Astrocyte of the spinal cord (primary cell): Measurements from ENCODE around the gene KNSTRN.

Source experiments
- DNase-seq: peaks from one replicate; pipeline ENCODE4 v3.0.0; 2011; ENCODE audit warnings: low read depth, low spot score
- H3K4me3 ChIP-seq: 2 replicates; pipeline ENCODE4 v1.5.1; 2011; ENCODE audit warnings: low read depth, mild to moderate bottlenecking, low read length, moderate library complexity
- CTCF ChIP-seq: IDR thresholded peaks from 2 replicates; pipeline ENCODE4 v1.5.1; 2012; ENCODE audit warnings: low read depth, mild to moderate bottlenecking, low read length, inconsistent platforms
- in situ Hi-C: cut with HindIII; loops from 2 replicates; pipeline ENCODE4 v1.10.0; 2017; ENCODE audit warnings: low sequenced_read_pairs

The KNSTRN gene

GRCh38 chr15:40436116-40436891, 53.8 kb downstream of the KNSTRN start:
- in situ Hi-C loops: no loop called here
- no peak for DNase-seq
- peak overlapping the region; percentile 35 for H3K4me3 ChIP-seq
- no peak for TF ChIP-seq CTCF

DNA sequence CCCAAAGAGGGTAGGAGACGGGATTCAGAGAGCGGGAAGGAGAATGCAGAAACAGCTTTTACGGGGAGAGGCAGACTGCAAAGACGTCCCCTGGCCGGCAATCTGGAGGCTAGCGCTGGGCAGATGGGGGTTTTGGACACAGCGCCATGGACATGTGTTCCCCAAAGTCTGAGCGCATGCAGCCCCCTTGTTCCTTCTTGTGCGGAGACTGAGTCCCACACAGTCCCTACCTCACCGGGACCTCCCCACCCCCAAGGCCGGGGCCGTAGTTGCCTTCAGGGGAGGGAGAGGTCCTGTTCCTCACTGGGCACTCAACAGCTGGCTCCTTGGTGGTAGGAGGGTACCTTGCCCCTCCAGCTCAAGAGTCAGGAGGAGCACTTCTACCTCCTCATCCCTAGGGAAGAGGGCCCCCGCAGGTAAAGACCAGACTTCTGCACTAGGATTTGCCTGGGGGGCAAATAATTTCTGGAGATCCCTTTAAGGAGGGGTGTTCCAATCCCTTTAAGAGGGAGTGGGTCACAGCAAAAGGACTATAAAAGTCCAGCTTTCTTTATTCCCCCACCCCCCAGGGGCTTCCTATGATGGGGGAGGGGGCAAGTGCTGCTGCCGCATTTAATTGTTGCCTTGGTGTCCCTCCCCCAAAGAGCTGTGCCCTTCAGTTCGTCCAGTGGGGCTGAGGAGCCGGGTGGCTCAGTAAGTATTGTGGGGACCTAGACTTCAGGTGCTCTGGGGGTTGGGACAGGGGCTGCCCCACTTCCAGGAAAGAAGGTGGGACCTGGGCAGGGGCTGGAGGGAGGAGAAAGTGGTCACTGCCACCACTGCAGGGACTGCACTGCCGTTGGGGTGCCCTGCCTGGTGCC, 54.6 kb downstream of the KNSTRN start:
- TF ChIP-seq CTCF: no peak
- no peak for DNase-seq
- no peak overlapping the region for H3K4me3 ChIP-seq
- in situ Hi-C loops: no loop called here

GRCh38 chr15:40437752-40438687, 55.5 kb downstream of the KNSTRN start:
- DNase-seq: no peak
- H3K4me3 ChIP-seq: no peak overlapping the region
- TF ChIP-seq CTCF: no peak
- in situ Hi-C loops: no loop called here

GRCh38 chr15:40438712-40439111, 56.2 kb downstream of the KNSTRN start:
- no peak for TF ChIP-seq CTCF
- DNase-seq: no peak
- H3K4me3 ChIP-seq: no peak overlapping the region
- in situ Hi-C loops: no loop called here

DNA sequence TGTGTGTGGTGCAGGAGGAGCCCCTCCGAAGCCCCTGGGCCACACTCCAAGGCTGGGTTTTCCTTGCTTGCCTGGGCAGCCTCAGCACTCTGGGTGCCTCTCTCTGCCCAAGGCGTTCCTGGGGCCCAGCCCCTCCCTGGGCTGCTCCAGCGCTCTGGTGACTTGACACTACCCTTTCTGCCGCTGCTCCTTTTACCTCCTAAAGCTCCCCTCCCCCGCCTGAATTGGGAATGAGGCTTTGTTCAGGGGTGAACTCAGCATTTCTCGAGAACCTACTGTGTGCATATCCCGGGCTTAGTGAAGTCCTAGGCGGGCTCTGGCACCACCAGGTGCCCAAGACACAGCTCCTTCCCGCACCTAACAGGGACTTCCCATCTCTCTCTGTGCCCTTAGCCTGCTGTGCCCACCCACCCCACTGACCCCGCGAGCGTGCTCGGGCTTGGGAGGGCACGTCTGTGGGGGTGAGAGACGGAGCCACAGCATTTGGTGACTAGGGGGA, 57.0 kb downstream of the KNSTRN start:
- no peak for DNase-seq
- no peak for TF ChIP-seq CTCF
- in situ Hi-C loops: no loop called here
- H3K4me3 ChIP-seq: peak overlapping the region; percentile 67
